LNCAP (cell line): ENCODE data around the gene CPNE6.

Experiments
- CTCF ChIP-seq: fragments of 450-650 bp; IDR thresholded peaks from 2 replicates; pipeline ENCODE4 v1.5.1; 2017; ENCODE audit warnings: mild to moderate bottlenecking

CPNE6 gene

GRCh38 chr14:24085215-24085614, 13.9 kb downstream of the CPNE6 start:
- TF ChIP-seq CTCF = no peak

GRCh38 chr14:24086193-24086955, 15.0 kb downstream of the CPNE6 start:
- no peak for TF ChIP-seq CTCF

GRCh38 chr14:24087004-24087403, 15.6 kb downstream of the CPNE6 start:
- TF ChIP-seq CTCF = no peak

GRCh38 chr14:24088095-24088494, 16.7 kb downstream of the CPNE6 start:
- no peak for TF ChIP-seq CTCF

GRCh38 chr14:24089890-24090289, 18.5 kb downstream of the CPNE6 start:
- no peak for TF ChIP-seq CTCF

- no peak for TF ChIP-seq CTCF
Observed at GRCh38 chr14:24092110-24092504, 20.7 kb downstream of the CPNE6 start.

GRCh38 chr14:24092505-24093206, 21.3 kb downstream of the CPNE6 start:
- TF ChIP-seq CTCF = no peak
